IPS-NIHi7 (cell line): ENCODE data around the gene KDM3B.
"Not testable (repeated sequence)": the region's sequence is repeated elsewhere in the genome, so short reads cannot be mapped to it uniquely, and the experiment has no call there.

Experiments used
- DNase-seq: peaks from one replicate; pipeline ENCODE4 v3.0.0; 2012; ENCODE audit warnings: mixed read lengths; ENCODE audit errors: extremely low spot score

Gene KDM3B

GRCh38 chr5:138350563-138350890 lies 2.0 kb upstream of the KDM3B start:
- DNase-seq: no peak

DNA sequence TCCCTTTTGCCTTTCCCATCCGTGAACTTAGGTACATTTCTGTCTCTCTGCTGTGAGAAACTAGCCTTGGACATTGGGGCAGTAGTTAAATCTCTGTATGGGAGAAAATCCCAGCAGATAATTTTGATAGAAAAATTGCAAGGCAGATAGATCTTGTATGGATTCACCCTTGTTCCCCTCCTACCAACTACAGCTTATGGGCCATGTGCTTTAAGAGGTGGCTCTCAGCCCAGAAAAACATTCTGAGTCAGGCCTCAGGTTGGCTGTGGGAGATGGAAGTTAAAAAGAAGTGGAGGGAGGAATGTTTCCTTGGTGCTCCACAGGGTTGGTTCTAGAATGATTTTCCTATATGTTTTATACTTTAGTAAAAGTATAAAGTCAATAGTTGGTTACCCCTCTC lies 1.4 kb upstream of the KDM3B start:
- no peak for DNase-seq

DNA sequence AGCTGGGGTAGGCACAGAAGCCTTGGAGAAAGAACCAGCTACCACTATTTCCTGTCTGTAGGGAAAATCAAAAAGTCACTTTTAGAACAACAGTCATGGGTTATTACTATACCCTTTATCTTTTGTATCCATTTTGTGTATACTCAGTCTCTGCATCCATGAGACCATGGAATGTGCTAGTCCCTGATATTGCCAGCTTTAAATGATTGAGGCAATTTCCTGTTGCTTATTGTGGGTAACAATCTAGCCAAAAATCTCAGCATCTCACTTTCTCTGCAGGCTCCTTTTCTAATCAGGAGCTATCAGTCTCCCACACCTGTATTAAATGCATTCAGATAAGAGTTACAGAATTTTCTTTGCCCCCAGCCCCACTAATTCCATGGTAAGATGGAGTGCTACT lies 968 bp upstream of the KDM3B start:
- no peak for DNase-seq

DNA sequence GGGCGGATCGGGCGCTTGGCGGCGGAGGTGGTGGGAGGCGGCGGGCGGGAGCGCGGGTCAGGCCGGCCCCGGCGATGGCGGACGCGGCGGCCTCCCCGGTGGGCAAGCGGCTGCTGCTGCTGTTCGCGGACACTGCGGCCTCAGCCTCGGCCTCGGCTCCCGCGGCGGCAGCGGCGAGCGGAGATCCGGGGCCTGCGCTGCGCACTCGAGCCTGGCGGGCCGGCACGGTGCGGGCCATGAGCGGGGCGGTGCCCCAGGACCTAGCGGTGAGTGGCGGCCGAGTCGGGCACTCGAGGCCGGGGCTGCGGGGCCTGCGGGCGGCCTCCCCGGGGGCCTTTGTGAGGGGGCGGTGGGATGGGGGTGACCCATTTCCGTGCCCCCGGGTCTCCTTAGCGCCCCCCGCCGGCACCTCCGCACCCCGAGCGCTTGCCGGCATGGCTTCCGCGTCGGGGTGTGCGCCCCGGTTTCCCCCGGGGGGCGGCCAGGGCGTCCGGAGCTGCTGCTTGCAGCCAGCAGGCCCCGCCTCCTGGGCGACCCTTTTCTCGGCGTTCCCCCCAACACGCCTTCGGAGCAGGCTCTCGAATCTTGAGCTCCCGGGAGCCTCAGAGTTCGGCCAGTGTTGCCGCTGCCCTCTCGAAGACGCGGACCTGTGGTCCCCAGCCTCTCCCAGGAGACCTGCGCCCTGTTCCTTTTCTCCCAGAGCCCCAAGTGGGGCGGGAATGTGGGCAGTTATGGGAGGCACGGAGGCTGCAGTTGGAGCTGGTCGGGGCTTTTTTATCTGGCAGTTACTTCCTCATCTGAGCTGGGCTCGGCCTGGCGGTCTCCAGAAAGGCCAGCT lies 456 bp downstream of the KDM3B start:
- DNase-seq: peak; percentile 38

DNA sequence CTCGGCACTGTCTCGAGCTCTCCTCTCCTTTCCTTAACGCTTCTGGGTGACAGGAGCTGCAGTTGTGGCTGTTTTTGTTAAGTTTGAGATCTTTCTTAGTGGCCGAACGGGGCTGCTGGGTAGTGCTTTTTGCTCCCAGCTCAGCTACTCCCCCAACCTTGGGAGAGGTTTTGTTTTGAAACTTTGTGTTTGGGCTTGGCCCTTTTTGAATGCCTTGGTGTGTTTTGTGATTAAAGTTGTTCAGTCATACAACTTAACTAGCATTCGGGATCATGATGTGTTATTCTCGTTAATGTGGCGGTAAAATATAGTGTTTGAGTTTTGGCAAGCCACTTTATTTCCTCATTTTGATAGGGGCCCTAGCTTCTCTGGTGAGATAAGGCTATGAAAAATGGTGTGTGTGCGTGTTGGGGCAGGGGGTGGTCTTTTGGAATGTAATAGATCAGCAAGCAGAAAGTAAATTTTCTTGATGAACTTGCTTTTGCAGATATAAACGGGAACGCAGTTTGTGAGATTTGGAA lies 1.1 kb downstream of the KDM3B start:
- DNase-seq: peak; percentile 31

DNA sequence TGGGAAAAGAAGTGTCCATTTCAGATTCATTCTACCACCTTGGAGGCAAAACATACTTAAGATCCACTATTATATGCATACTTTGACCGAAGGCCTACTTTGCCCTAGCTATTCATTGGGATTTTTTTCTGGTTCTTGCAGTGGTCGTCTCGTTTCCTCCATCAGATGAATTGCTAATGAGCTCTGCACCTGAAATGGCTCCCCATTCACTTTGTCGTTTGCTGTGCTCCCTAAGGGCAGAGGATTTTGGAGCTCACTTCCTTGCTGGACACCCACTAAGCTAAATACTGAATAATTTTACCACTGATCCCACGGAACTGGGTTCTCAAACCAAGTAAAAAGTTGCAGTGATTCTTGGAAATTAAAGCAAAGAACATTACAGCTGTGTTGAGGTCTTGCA lies 1.9 kb downstream of the KDM3B start:
- no peak for DNase-seq

GRCh38 chr5:138354926-138355378 lies 2.5 kb downstream of the KDM3B start:
- DNase-seq: peak; percentile 71

GRCh38 chr5:138359621-138360020 lies 7.1 kb downstream of the KDM3B start:
- no peak for DNase-seq

DNA sequence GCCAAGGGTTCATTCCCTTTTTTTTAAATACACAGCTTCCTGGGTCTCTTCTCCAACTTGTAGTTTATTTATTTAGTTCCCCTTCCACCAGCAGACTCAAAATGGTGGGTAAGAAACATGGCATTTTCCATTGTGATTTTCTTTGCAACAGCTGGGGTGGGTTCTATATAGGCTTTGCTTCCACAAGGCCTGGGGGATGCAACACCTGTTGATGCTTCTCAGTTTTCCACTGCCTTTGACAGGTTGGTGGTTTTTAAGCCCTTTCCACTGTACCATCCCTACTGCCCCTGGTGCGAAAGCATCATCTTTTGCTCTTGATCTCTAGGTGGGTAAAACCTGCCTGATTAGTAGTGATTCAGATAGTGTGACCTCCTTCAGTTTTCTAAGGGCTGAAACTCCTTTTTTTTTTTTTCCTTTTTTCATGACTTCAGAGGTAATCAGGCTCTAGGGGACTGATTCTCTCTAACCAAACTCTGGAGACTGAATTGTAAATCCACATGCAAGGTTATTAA lies 8.5 kb downstream of the KDM3B start:
- no peak for DNase-seq

- DNase-seq: no peak
Measured at GRCh38 chr5:138364576-138364975, 12.1 kb downstream of the KDM3B start.

GRCh38 chr5:138366632-138367382 lies 14.3 kb downstream of the KDM3B start:
- no peak for DNase-seq

DNA sequence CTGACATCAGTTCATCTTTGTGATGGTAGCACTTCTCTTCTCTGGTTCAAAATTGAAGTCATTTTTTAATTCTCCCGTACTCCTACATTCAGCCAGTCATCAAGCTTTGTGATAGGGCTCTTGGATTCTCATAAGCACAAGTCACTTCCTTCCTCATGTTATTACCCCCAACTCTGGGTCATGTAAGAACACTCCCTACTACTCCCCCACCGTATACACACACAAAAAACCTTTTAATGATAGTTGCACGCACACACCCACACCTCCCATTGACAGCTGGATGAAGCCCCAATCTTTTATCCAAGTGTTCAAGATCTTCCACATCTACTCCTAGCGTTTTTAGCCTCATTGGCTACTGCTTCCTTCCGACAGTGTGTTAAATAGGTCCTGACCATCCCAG lies 16.8 kb downstream of the KDM3B start:
- no peak for DNase-seq

GRCh38 chr5:138369706-138370105 lies 17.2 kb downstream of the KDM3B start:
- DNase-seq: no peak

- no peak for DNase-seq
Measured at GRCh38 chr5:138370537-138370936, 18.1 kb downstream of the KDM3B start.

- no peak for DNase-seq
Measured at GRCh38 chr5:138371454-138371853, 19.0 kb downstream of the KDM3B start.

DNA sequence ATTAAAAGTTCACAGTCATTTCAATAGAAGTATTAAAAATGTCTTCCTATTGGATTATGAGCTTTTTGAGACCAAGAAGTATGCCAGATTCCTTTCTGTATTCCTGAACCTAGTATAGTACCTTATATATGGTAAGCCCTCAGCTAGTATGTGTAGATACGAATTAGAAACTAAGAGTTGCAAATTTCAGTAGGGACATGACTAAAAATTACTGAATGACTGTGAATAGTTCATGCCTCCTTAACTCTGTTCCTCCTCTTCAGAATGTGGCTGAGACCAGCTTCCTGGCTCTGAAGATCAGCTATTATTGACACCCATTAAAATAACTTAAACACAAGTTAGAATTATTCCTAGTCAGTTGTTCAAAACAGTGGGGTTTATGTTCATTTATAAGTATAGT lies 19.7 kb downstream of the KDM3B start:
- DNase-seq: no peak

GRCh38 chr5:138372653-138373052 lies 20.2 kb downstream of the KDM3B start:
- DNase-seq: no peak

DNA sequence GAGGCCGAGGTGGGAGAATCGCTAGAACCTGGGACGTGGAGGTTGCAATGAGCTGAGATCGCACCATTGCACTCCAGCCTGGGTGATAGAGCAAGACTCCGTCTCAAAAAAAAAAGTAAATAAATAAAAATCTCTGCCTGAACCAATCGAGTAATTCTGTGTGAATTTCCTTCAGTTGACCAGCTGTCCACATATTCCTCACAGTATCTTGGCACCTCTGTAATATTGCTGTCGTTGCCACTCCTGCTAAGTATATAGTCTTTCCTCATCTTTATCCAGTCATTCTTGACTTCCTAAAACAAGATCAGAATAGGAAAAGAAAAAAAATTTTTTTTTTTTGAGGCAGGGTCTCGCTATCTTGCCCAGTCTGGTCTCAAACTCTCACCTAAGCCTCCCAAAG lies 29.9 kb downstream of the KDM3B start:
- no peak for DNase-seq

- DNase-seq: no peak
Measured at GRCh38 chr5:138385660-138386059, 33.2 kb downstream of the KDM3B start.

GRCh38 chr5:138386290-138386689 lies 33.8 kb downstream of the KDM3B start:
- DNase-seq: no peak

- DNase-seq: no peak
Measured at GRCh38 chr5:138389332-138389731, 36.8 kb downstream of the KDM3B start.

DNA sequence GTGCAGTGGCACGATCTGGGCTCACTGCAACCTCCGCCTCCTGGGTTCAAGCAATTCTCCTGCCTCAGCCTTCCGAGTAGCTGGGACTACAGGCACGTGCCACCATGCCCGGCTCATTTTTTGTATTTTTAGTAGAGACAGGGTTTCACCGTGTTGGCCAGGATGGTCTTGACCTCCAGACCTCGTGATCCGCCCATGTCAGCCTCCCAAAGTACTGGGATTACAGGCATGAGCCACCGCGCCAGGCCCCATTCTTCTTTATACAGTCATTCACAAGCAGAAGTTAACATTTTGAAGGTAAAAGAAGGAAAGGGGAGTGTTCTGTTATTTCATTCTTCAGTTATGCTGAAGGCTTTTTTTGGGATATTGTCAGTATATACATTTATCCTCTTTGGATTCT lies 37.4 kb downstream of the KDM3B start:
- DNase-seq: not testable (repeated sequence)
